Neural cell (in vitro differentiated cells): Measurements from ENCODE around the gene OPN1SW.

Experiments used
- EP300 ChIP-seq: fragments of 450-650 bp; conservative IDR thresholded peaks from 2 replicates; pipeline ENCODE4 v1.6.1; 2014; ENCODE audit warnings: antibody characterized with exemption, mild to moderate bottlenecking, moderate library complexity; ENCODE audit not compliant: poor library complexity, severe bottlenecking
- MXI1 ChIP-seq: fragments of 450-650 bp; conservative IDR thresholded peaks from 2 replicates; pipeline ENCODE4 v1.6.1; 2014; ENCODE audit warnings: antibody characterized with exemption, mild to moderate bottlenecking; ENCODE audit not compliant: poor library complexity, severe bottlenecking
- SMC3 ChIP-seq: fragments of 450-650 bp; conservative IDR thresholded peaks from 2 replicates; pipeline ENCODE4 v1.6.1; 2014; ENCODE audit warnings: antibody characterized with exemption, mild to moderate bottlenecking, moderate library complexity; ENCODE audit not compliant: poor library complexity
- TF ChIP-seq, protein P1 (sequence below): fragments of 450-650 bp; IDR thresholded peaks from 2 replicates; pipeline ENCODE4 v1.5.1; 2014; ENCODE audit warnings: antibody characterized with exemption, mild to moderate bottlenecking, moderate library complexity; ENCODE audit not compliant: poor library complexity, severe bottlenecking

GRCh38 chr7:128752251-128752650 lies 23.3 kb downstream of the OPN1SW start:
- TF ChIP-seq, protein P1, sequence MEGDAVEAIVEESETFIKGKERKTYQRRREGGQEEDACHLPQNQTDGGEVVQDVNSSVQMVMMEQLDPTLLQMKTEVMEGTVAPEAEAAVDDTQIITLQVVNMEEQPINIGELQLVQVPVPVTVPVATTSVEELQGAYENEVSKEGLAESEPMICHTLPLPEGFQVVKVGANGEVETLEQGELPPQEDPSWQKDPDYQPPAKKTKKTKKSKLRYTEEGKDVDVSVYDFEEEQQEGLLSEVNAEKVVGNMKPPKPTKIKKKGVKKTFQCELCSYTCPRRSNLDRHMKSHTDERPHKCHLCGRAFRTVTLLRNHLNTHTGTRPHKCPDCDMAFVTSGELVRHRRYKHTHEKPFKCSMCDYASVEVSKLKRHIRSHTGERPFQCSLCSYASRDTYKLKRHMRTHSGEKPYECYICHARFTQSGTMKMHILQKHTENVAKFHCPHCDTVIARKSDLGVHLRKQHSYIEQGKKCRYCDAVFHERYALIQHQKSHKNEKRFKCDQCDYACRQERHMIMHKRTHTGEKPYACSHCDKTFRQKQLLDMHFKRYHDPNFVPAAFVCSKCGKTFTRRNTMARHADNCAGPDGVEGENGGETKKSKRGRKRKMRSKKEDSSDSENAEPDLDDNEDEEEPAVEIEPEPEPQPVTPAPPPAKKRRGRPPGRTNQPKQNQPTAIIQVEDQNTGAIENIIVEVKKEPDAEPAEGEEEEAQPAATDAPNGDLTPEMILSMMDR: no peak
- no peak for TF ChIP-seq EP300
- TF ChIP-seq SMC3: no peak
- no peak for TF ChIP-seq MXI1
